K562 (cell line): ENCODE data around the gene GJC2. TPM values are rescaled to one million over a fixed set of nuclear protein-coding genes. Genes with fewer than 3 reads are reported as not detected.

Experiments
- ATAC-seq: fragments of 200-7000 bp; cut with Tn5 transposase; 3 replicates; pipeline ENCODE4 v1.9.1; 2020; ENCODE audit warnings: moderate library complexity
- BruUV-seq: library from RNA; stranded (reverse); fragments of 400-500 nt; replicated peaks from 2 replicates; lab custom pipeline; 2021; lab: Mats Ljungman, UMichigan
- CTCF ChIA-PET: fragments of 300-600 bp; formaldehyde crosslinking; extraction: SDS; loops from one replicate; lab custom pipeline; 2021; ENCODE audit warnings: low intra/inter-chr PET ratio; lab: Yijun Ruan, JAX
- POLR2A ChIA-PET: fragments of 300-600, 350-650 bp; sonication (Branson Sonifier 250); formaldehyde crosslinking; extraction: SDS; loops from one replicate; lab custom pipeline; 2021; ENCODE audit warnings: antibody characterized with exemption, inconsistent platforms; lab: Yijun Ruan, JAX
- DNase-seq, 4 experiments: peaks; one replicate each; pipeline versions ENCODE4 v3.0.0 to v3.0.0-alpha.2; 2011 to 2018; ENCODE audit warnings: low spot score in 3 of 4, mixed read lengths in 3 of 4; ENCODE audit errors: extremely low read depth in 1 of 4
- FAIRE-seq: peaks from 2 replicates; lab custom pipeline; 2011; peaks lifted over from hg19 to GRCh38; lab: Jason Lieb, UNC
- H2AFZ ChIP-seq: 2 replicates; pipeline ENCODE4 v1.6.0; 2011; ENCODE audit warnings: low read depth, low read length, control low read depth, inconsistent platforms
- H3K27ac ChIP-seq: fragments of 200-600 bp; 3 replicates; pipeline ENCODE4 v1.8.0; 2011; ENCODE audit warnings: low read depth, mild to moderate bottlenecking, control low read depth, inconsistent platforms, low read length, moderate library complexity, mixed read lengths; ENCODE audit errors: extremely low read depth
- H3K27me3 ChIP-seq, 2 experiments: fragments of 300-600 bp in 1 of 2; 2 replicates in 1 of 2; 3 replicates in 1 of 2; pipeline versions ENCODE4 v1.6.0 to v1.8.0; 2011; ENCODE audit warnings: inconsistent platforms in 2 of 2, low read length in 2 of 2, mild to moderate bottlenecking in 1 of 2, mixed read lengths in 1 of 2, moderate library complexity in 1 of 2; ENCODE audit not compliant: control insufficient read depth in 2 of 2, insufficient read depth in 2 of 2
- H3K36me3 ChIP-seq: fragments of 300-600 bp; 3 replicates; pipeline ENCODE4 v1.8.0; 2011; ENCODE audit warnings: mild to moderate bottlenecking, low read length, inconsistent platforms; ENCODE audit not compliant: control insufficient read depth, insufficient read depth
- H3K4me1 ChIP-seq, 2 experiments: fragments of 200-600 bp in 1 of 2; replicated peaks in 1 of 2; 2 replicates in 1 of 2; 3 replicates in 1 of 2; pipeline versions ENCODE4 v1.5.1 to v1.8.0; 2011; ENCODE audit warnings: inconsistent platforms in 2 of 2, low read length in 2 of 2, mild to moderate bottlenecking in 1 of 2, mixed read lengths in 1 of 2, moderate library complexity in 1 of 2; ENCODE audit not compliant: control insufficient read depth in 2 of 2, insufficient read depth in 2 of 2
- H3K4me2 ChIP-seq: 2 replicates; pipeline ENCODE4 v1.6.1; 2011; ENCODE audit warnings: low read length, control low read depth, inconsistent platforms, mixed read lengths; ENCODE audit not compliant: insufficient read depth
- H3K4me3 ChIP-seq: fragments of 200-600 bp; sonication (generic), shearing (Covaris generic); 2 replicates; pipeline ENCODE4 v1.5.1; 2016; ENCODE audit warnings: control low read depth, inconsistent platforms
- H3K79me2 ChIP-seq: fragments of 200-600 bp; 3 replicates; pipeline ENCODE4 v1.8.0; 2011; ENCODE audit warnings: low read length, inconsistent platforms; ENCODE audit not compliant: control insufficient read depth, insufficient read depth
- H3K9ac ChIP-seq, 2 experiments: 2 replicates each; pipeline versions ENCODE4 v1.6.0 to v1.6.1; 2011; ENCODE audit warnings: low read depth in 2 of 2, low read length in 2 of 2, control low read depth in 1 of 2, inconsistent platforms in 1 of 2, mild to moderate bottlenecking in 1 of 2, mixed read lengths in 1 of 2; ENCODE audit not compliant: insufficient read depth in 1 of 2
- H3K9me1 ChIP-seq: one replicate; pipeline ENCODE4 v1.6.0; 2011; ENCODE audit warnings: inconsistent platforms, mild to moderate bottlenecking, low read length, moderate library complexity; ENCODE audit not compliant: control insufficient read depth, insufficient read depth
- H3K9me3 ChIP-seq: replicated peaks from 2 replicates; pipeline ENCODE4 v1.5.1; 2011; ENCODE audit warnings: low read depth, low read length, inconsistent platforms; ENCODE audit not compliant: control insufficient read depth, insufficient read depth
- H4K20me1 ChIP-seq: replicated peaks from 2 replicates; pipeline ENCODE4 v1.6.1; 2011; ENCODE audit warnings: low read length, inconsistent platforms, mixed read lengths; ENCODE audit not compliant: control insufficient read depth, insufficient read depth
- EGR1 ChIP-seq: fragments of 450-650 bp; conservative IDR thresholded peaks from 2 replicates; pipeline ENCODE4 v1.6.1; 2017; ENCODE audit warnings: mild to moderate bottlenecking
- MCM7 ChIP-seq, 2 experiments: fragments of 450-650 bp; IDR thresholded peaks; 2 replicates each; pipeline ENCODE4 v1.6.1; 2016 to 2018
- SMARCB1 ChIP-seq: IDR thresholded peaks from 2 replicates; pipeline ENCODE4 v1.6.1; 2011; ENCODE audit warnings: improper control_type of control experiment, low read depth; ENCODE audit not compliant: insufficient read length
- WGBS: fragments of 100-300 bp; shearing (Covaris generic); methylation state at CpG from one replicate; pipeline ENCODE4 v1.1.6; 2016; ENCODE audit warnings: low coverage, mixed read lengths; ENCODE audit not compliant: insufficient coverage; ENCODE audit errors: missing lambda C conversion rate; 5-methylcytosine and 5-hydroxymethylcytosine counted together
- in situ Hi-C: fragments of 300-500 bp; cut with MboI; formaldehyde crosslinking; loops from 4 replicates; pipeline ENCODE4 v1.15.0; 2018; ENCODE audit warnings: inconsistent platforms, mixed read lengths
- intact Hi-C: fragments of 100-400 bp; cut with micrococcal nuclease; formaldehyde crosslinking; loops from 2 replicates; pipeline ENCODE4 v1.14.2; 2022
- polyA plus RNA-seq, 8 experiments: library from polyadenylated mRNA; depleted of rRNA in 4 of 8; stranded (reverse) in 5 of 8; unstranded in 3 of 8; fragments of >200 nt; fragmentation: Nextera tagmentation in 2 of 8; fragmentation: Illumina TruSeq in 1 of 8; extraction: Ambion mirVana in 2 of 8; extraction: Trizol in 1 of 8; gene quantifications; 2 replicates each; pipeline versions ENCODE4 v1.2.1 to v1.2.3, GENCODE V29; 2011 to 2014; ENCODE audit warnings: inconsistent platforms in 1 of 8, missing spikeins in 1 of 8
- total RNA-seq, 7 experiments: library from RNA; depleted of rRNA in 6 of 7; stranded (reverse); fragments of >200 nt in 6 of 7; fragmentation: Illumina TruSeq in 2 of 7; extraction: Trizol in 2 of 7; gene quantifications; 2 replicates each; pipeline versions ENCODE4 v1.2.1 to v1.2.3, GENCODE V29; 2011 to 2021; ENCODE audit warnings: low replicate concordance in 1 of 7

GJC2 gene
- total and polyA plus RNA-seq, 9 of the 15 experiments (the other 6 are each of a cell fraction or from before 2014, with no cell fraction given) = 0.03 to 0.62 (median 0.11) TPM; not detected in 2

GRCh38 chr1:228154670-228155571 lies 5.2 kb downstream of the GJC2 start:
- DNase-seq = no peak
- in situ Hi-C loops = no loop called here
- H3K27me3 ChIP-seq = no peaks in the 10 kb centered on the region

More at GRCh38 chr1:228154670-228155571, 5.2 kb downstream of the GJC2 start:
- BruUV-seq = no TSS peak
- WGBS = 55% methylated on average over 20 of the region's 20 CpGs
- Histone ChIP-seq H3K9me3 (no peaks in the 10 kb centered on the region), H4K20me1 (no peaks in the 10 kb centered on the region; the same call in none of the 2 replicates), H3K9me1 (no peaks in the 10 kb centered on the region), H3K79me2 (peaks cover 3% of the 10 kb centered on the region; the same call in 1 of the 3 replicates), H3K27ac (no peak overlapping the region), H3K4me3 (no peak overlapping the region), H3K4me1 (peaks cover 5 to 64% of the 10 kb centered on the region in 2 experiments; a peak in 4 of 5 replicates), H3K36me3 (no peaks in the 10 kb centered on the region; the same call in 2 of the 3 replicates), H3K9ac (peak overlapping the region in 1 of 2 experiments; percentile 46; a peak in 1 of 4 replicates), H2AFZ (no peak overlapping the region), H3K4me2 (no peak overlapping the region)
- CTCF ChIA-PET = no interaction called here
- intact Hi-C loops = no loop called here
- TF ChIP-seq EGR1 = peak; percentile 58
- TF ChIP-seq MCM7 (IDR thresholded peaks at IDR 0.05) = no peak
- TF ChIP-seq SMARCB1 = no peak
- POLR2A ChIA-PET = interaction anchor here (1.0 to 1.4 kb wide), 2 partner anchors 10 to 12 kb away, joined by 4 to 5 read pairs; partner anchors contain the start of gene IBA57
- ATAC-seq (0 out of 3 replicates have a peak, but pooled peaks have one; percentile 3), FAIRE-seq (peak; percentile 19)
